HepG2 (cell line): ENCODE data around the gene CIAO2B. TPM values are rescaled to one million over a fixed set of nuclear protein-coding genes. Genes with fewer than 3 reads are reported as not detected.
A peak's percentile ranks its signal among the peaks of the same experiment; 100 is the strongest.

Source experiments
- AKAP8 ChIP-seq: sonication (generic); formaldehyde crosslinking; IDR thresholded peaks from 2 replicates; pipeline ENCODE4 v1.5.1; 2020; ENCODE audit warnings: mild to moderate bottlenecking, missing genetic modification reagents
- ARID3A ChIP-seq: IDR thresholded peaks from 2 replicates; pipeline ENCODE4 v1.6.1; 2012; ENCODE audit warnings: low read depth, low read length, improper control_type of control experiment
- CCDC6 ChIP-seq: sonication (generic); formaldehyde crosslinking; IDR thresholded peaks from 2 replicates; pipeline ENCODE4 v1.8.1; 2022; ENCODE audit warnings: mild to moderate bottlenecking, missing genetic modification reagents, moderate library complexity
- CENPBD1 ChIP-seq: sonication (generic); formaldehyde crosslinking; IDR thresholded peaks from 2 replicates; pipeline ENCODE4 v1.8.0; 2022; ENCODE audit warnings: missing genetic modification reagents, low read depth, mild to moderate bottlenecking, borderline replicate concordance
- IRF9 ChIP-seq: sonication (generic); formaldehyde crosslinking; IDR thresholded peaks from 2 replicates; pipeline ENCODE4 v1.8.0; 2022; ENCODE audit warnings: missing genetic modification reagents, mild to moderate bottlenecking, borderline replicate concordance
- MBD4 ChIP-seq: IDR thresholded peaks from 2 replicates; pipeline ENCODE4 v1.6.1; 2012; ENCODE audit warnings: low read length, inconsistent platforms, borderline replicate concordance
- MED1 ChIP-seq: sonication (generic); formaldehyde crosslinking; IDR thresholded peaks from 2 replicates; pipeline ENCODE4 v1.4.0; 2020; ENCODE audit warnings: missing genetic modification reagents
- MXD3 ChIP-seq: IDR thresholded peaks from 2 replicates; pipeline ENCODE4 v1.6.1; 2016; ENCODE audit warnings: mild to moderate bottlenecking, missing biosample characterization, missing genetic modification reagents
- PATZ1 ChIP-seq: sonication (generic); formaldehyde crosslinking; IDR thresholded peaks from 2 replicates; pipeline ENCODE4 v1.4.0; 2020; ENCODE audit warnings: missing genetic modification reagents
- RELA ChIP-seq: sonication (generic); formaldehyde crosslinking; IDR thresholded peaks from 2 replicates; pipeline ENCODE4 v1.4.0; 2020; ENCODE audit warnings: missing genetic modification reagents
- SRY ChIP-seq: sonication (generic); formaldehyde crosslinking; IDR thresholded peaks from 2 replicates; pipeline ENCODE4 v1.8.0; 2022; ENCODE audit warnings: mild to moderate bottlenecking, missing genetic modification reagents
- USF2 ChIP-seq, 2 experiments: sonication (generic) in 1 of 2; formaldehyde crosslinking in 1 of 2; IDR thresholded peaks; 2 replicates each; pipeline versions ENCODE4 v1.5.1 to v1.6.1; 2011 to 2020; ENCODE audit warnings: borderline replicate concordance in 1 of 2, low read depth in 1 of 2, low read length in 1 of 2, mild to moderate bottlenecking in 1 of 2, missing genetic modification reagents in 1 of 2, moderate library complexity in 1 of 2
- ZNF468 ChIP-seq: sonication (generic); formaldehyde crosslinking; IDR thresholded peaks from 2 replicates; pipeline ENCODE4 v1.8.0; 2022; ENCODE audit warnings: mild to moderate bottlenecking, moderate library complexity, missing genetic modification reagents
- ZNF607 ChIP-seq: sonication (generic); formaldehyde crosslinking; IDR thresholded peaks from 2 replicates; pipeline ENCODE4 v1.5.1; 2020; ENCODE audit warnings: missing genetic modification reagents, mild to moderate bottlenecking, borderline replicate concordance
- ZNF740 ChIP-seq: sonication (generic); formaldehyde crosslinking; IDR thresholded peaks from 2 replicates; pipeline ENCODE4 v1.4.0; 2020; ENCODE audit warnings: missing genetic modification reagents
- ZSCAN9 ChIP-seq: IDR thresholded peaks from 2 replicates; pipeline ENCODE4 v1.6.1; 2016; ENCODE audit warnings: borderline replicate concordance
- ZUFSP ChIP-seq: sonication (generic); formaldehyde crosslinking; IDR thresholded peaks from 2 replicates; pipeline ENCODE4 v1.9.0; 2021; ENCODE audit warnings: missing genetic modification reagents, mild to moderate bottlenecking, borderline replicate concordance
- polyA plus RNA-seq, 8 experiments: library from polyadenylated mRNA; depleted of rRNA in 3 of 8; stranded (reverse) in 7 of 8; unstranded in 1 of 8; fragments of >200 nt; fragmentation: Illumina TruSeq in 4 of 8; extraction: Trizol in 4 of 8; gene quantifications; 2 replicates each; pipeline versions ENCODE4 v1.2.1 to v1.2.3, GENCODE V29; 2011 to 2016; ENCODE audit warnings: low read depth in 4 of 8, missing spikeins in 1 of 8, mixed read lengths in 1 of 8; ENCODE audit not compliant: insufficient read depth in 1 of 8
- total RNA-seq, 5 experiments: library from RNA; depleted of rRNA; stranded (reverse); fragments of >200 nt; fragmentation: Illumina TruSeq; extraction: Trizol; gene quantifications; 2 replicates each; pipeline ENCODE4 v1.2.3, GENCODE V29; 2016; ENCODE audit warnings: low read depth in 1 of 5

Gene CIAO2B
- total and polyA plus RNA-seq, 2 of the 13 experiments (the other 11 are each of a cell fraction or from before 2014, with no cell fraction given) = 157 to 293 TPM

- TF ChIP-seq PATZ1 = peak; percentile 77
- TF ChIP-seq ZSCAN9 (CRISPR knock-in tag) = 0 out of 2 replicates have a peak, but pooled peaks have one; percentile 62
- TF ChIP-seq CENPBD1 (CRISPR knock-in tag) = no peak
- no peak for TF ChIP-seq ZUFSP (CRISPR knock-in tag)
- peak; percentile 53; the same call in 1 of the 2 replicates for TF ChIP-seq ARID3A
- 0 out of 2 replicates have a peak, but pooled peaks have one; percentile 75 for TF ChIP-seq MXD3
- TF ChIP-seq MED1 (CRISPR knock-in tag) = peak; percentile 80
- no peak for TF ChIP-seq RELA (CRISPR knock-in tag)
- TF ChIP-seq IRF9 = peak; percentile 64; the same call in 1 of the 2 replicates
- no peak for TF ChIP-seq USF2 (IDR thresholded peaks at IDR 0.05; ENCODE audit: low read depth, low read length)
- TF ChIP-seq USF2 (CRISPR knock-in tag; IDR thresholded peaks at IDR 0.05; ENCODE audit: borderline replicate concordance) = no peak
- no peak for TF ChIP-seq ZNF740 (CRISPR knock-in tag)
- no peak for TF ChIP-seq MBD4
- TF ChIP-seq CCDC6 (CRISPR knock-in tag) = peak; percentile 33
- no peak; the same call in 1 of the 2 replicates for TF ChIP-seq SRY (CRISPR knock-in tag)
- 0 out of 2 replicates have a peak, but pooled peaks have one; percentile 63 for TF ChIP-seq AKAP8
- peak; percentile 81; the same call in 1 of the 2 replicates for TF ChIP-seq ZNF468 (CRISPR knock-in tag)
- TF ChIP-seq ZNF607 (CRISPR knock-in tag) = peak; percentile 80; the same call in 1 of the 2 replicates
Measured at GRCh38 chr16:66935314-66936011, 1.3 kb upstream of the CIAO2B start, which contains the start of gene CES2 (continued).
